Small intestine (tissue), 7 donors: Measurements from ENCODE around the gene MRGPRX4. TPM values are rescaled to one million over a fixed set of nuclear protein-coding genes. Genes with fewer than 3 reads are reported as not detected.
A peak's percentile ranks its signal among the peaks of the same experiment; 100 is the strongest.
"Not testable (repeated sequence)": the region's sequence is repeated elsewhere in the genome, so short reads cannot be mapped to it uniquely, and the experiment has no call there.

Experiments used
- DNase-seq, 2 donors: peaks; one replicate each; pipeline versions ENCODE4 v3.0.0 to v3.0.0-alpha.2; 2013
- FAIRE-seq: peaks from 2 replicates; lab custom pipeline; 2012; peaks lifted over from hg19 to GRCh38; lab: Jason Lieb, UNC
- H3K27ac ChIP-seq, 3 donors: one replicate each; pipeline ENCODE4 v1.5.1; 2013; ENCODE audit warnings: low read length in 2 of 3, mild to moderate bottlenecking in 2 of 3, control low read depth in 1 of 3, inconsistent platforms in 1 of 3, low read depth in 1 of 3, moderate library complexity in 1 of 3
- H3K27me3 ChIP-seq, 3 donors: one replicate each; pipeline ENCODE4 v1.6.1; 2013; ENCODE audit warnings: low read length in 3 of 3, inconsistent platforms in 1 of 3; ENCODE audit not compliant: control insufficient read depth in 3 of 3, insufficient read depth in 3 of 3
- H3K36me3 ChIP-seq, 3 donors: one replicate each; pipeline ENCODE4 v1.6.1; 2013; ENCODE audit warnings: low read length in 3 of 3, inconsistent platforms in 1 of 3, low read depth in 1 of 3, mild to moderate bottlenecking in 1 of 3, moderate library complexity in 1 of 3; ENCODE audit not compliant: control insufficient read depth in 3 of 3, insufficient read depth in 2 of 3
- H3K4me1 ChIP-seq, 3 donors: one replicate each; pipeline ENCODE4 v1.6.1; 2013; ENCODE audit warnings: low read length in 2 of 3, inconsistent platforms in 1 of 3, low read depth in 1 of 3, mild to moderate bottlenecking in 1 of 3, moderate library complexity in 1 of 3; ENCODE audit not compliant: control insufficient read depth in 3 of 3, insufficient read depth in 2 of 3
- H3K4me3 ChIP-seq, 3 donors: one replicate each; pipeline ENCODE4 v1.5.1; 2013; ENCODE audit warnings: low read length in 3 of 3, control low read depth in 1 of 3, inconsistent platforms in 1 of 3, low read depth in 1 of 3, mild to moderate bottlenecking in 1 of 3, moderate library complexity in 1 of 3
- H3K9me3 ChIP-seq, 2 donors: one replicate each; pipeline ENCODE4 v1.6.1; 2013; ENCODE audit warnings: low read depth in 1 of 2, low read length in 1 of 2; ENCODE audit not compliant: control insufficient read depth in 2 of 2, insufficient read depth in 1 of 2
- WGBS, 3 donors: extraction: QIAGEN DNeasy Blood & Tissue Kit; methylation state at CpG; one replicate each; pipeline ENCODE4 v1.1.7; 2013; 5-methylcytosine and 5-hydroxymethylcytosine counted together
- polyA plus RNA-seq, 4 donors: library from polyadenylated mRNA; stranded (reverse) in 3 of 4; unstranded in 1 of 4; fragments of 200-250 nt in 3 of 4; fragments of 120-200 nt in 1 of 4; gene quantifications; one replicate each; pipeline versions ENCODE4 v1.2.1 to v1.2.3, GENCODE V29; 2013
- donor health status: healthy with polysubstance abuse.
- donor health status: control.
- donor health status: control.
- donor health status: Bipolar disorder and iron deficiency.
- donor health status: healthy.

Gene MRGPRX4
- polyA plus RNA-seq, 4 donors, result not detected

GRCh38 chr11:18193010-18193409 lies 20.4 kb downstream of the MRGPRX4 start:
- no peaks in the 10 kb centered on the region for H3K4me1 ChIP-seq
- peaks cover 0 to 7% (median 0%) of the 10 kb centered on the region in 3 donors for H3K27me3 ChIP-seq
- 19 to 22% (median 21%) methylated on average over 4 of the region's 4 CpGs for WGBS, 3 donors
- no peaks in the 10 kb centered on the region for H3K9me3 ChIP-seq
- H3K4me3 ChIP-seq, result no peak overlapping the region
- DNase-seq (no peak), FAIRE-seq (no peak)
- no peaks in the 10 kb centered on the region for H3K36me3 ChIP-seq
- H3K27ac ChIP-seq, result no peak overlapping the region

GRCh38 chr11:18196532-18196931 lies 23.9 kb downstream of the MRGPRX4 start:
- peaks cover 0 to 1% of the 10 kb centered on the region in 2 donors for H3K9me3 ChIP-seq
- DNase-seq (no peak), FAIRE-seq (no peak)
- H3K27me3 ChIP-seq, result peaks cover 0 to 7% (median 0%) of the 10 kb centered on the region in 3 donors
- WGBS, 3 donors, result 75 to 93% (median 77%) methylated on average over 2 of the region's 2 CpGs
- H3K36me3 ChIP-seq, result no peaks in the 10 kb centered on the region
- no peaks in the 10 kb centered on the region for H3K4me1 ChIP-seq
- no peak overlapping the region for H3K4me3 ChIP-seq
- no peak overlapping the region for H3K27ac ChIP-seq

- not testable (repeated sequence) for H3K27me3 ChIP-seq, FAIRE-seq, H3K9me3 ChIP-seq, H3K4me3 ChIP-seq, H3K4me1 ChIP-seq, DNase-seq, H3K36me3 ChIP-seq, H3K27ac ChIP-seq
- WGBS, 3 donors, result 60 to 67% (median 65%) methylated on average over 3 of the region's 3 CpGs
Measured at GRCh38 chr11:18197738-18198137, 25.1 kb downstream of the MRGPRX4 start.

- H3K9me3 ChIP-seq, result no peaks in the 10 kb centered on the region
- FAIRE-seq, result no peak
- no peak overlapping the region for H3K27ac ChIP-seq
- H3K4me3 ChIP-seq, result no peak overlapping the region
- WGBS, 3 donors, result 15 to 30% (median 29%) methylated on average over 6 of the region's 6 CpGs
- no peaks in the 10 kb centered on the region for H3K4me1 ChIP-seq
- H3K36me3 ChIP-seq, result no peaks in the 10 kb centered on the region
- peaks cover 0 to 19% (median 4%) of the 10 kb centered on the region in 3 donors for H3K27me3 ChIP-seq
- peak in 1 of 2 donors; percentile 4 for DNase-seq
Measured at GRCh38 chr11:18203723-18204122, 31.1 kb downstream of the MRGPRX4 start.

- H3K4me3 ChIP-seq, result no peak overlapping the region
- DNase-seq (no peak), FAIRE-seq (no peak)
- H3K27me3 ChIP-seq, result peaks cover 0 to 24% (median 4%) of the 10 kb centered on the region in 3 donors
- no peak overlapping the region for H3K27ac ChIP-seq
- H3K4me1 ChIP-seq, result no peaks in the 10 kb centered on the region
- WGBS, 3 donors, result 83 to 91% (median 89%) methylated on average over 3 of the region's 3 CpGs
- H3K9me3 ChIP-seq, result no peaks in the 10 kb centered on the region
- H3K36me3 ChIP-seq, result no peaks in the 10 kb centered on the region
Measured at GRCh38 chr11:18204220-18204619, 31.6 kb downstream of the MRGPRX4 start.

- Histone ChIP-seq H3K27me3 (peaks cover 0 to 28% (median 4%) of the 10 kb centered on the region in 3 donors), H3K9me3 (no peaks in the 10 kb centered on the region), H3K4me1 (no peaks in the 10 kb centered on the region), H3K27ac (no peak overlapping the region), H3K36me3 (no peaks in the 10 kb centered on the region), H3K4me3 (no peak overlapping the region)
- DNase-seq (no peak), FAIRE-seq (no peak)
Measured at GRCh38 chr11:18204771-18205170, 32.1 kb downstream of the MRGPRX4 start.

- H3K36me3 ChIP-seq, result no peaks in the 10 kb centered on the region
- H3K9me3 ChIP-seq, result no peaks in the 10 kb centered on the region
- WGBS, 3 donors, result 29 to 57% (median 38%) methylated on average over 33 of the region's 33 CpGs
- H3K27me3 ChIP-seq, result peaks cover 0 to 28% (median 2%) of the 10 kb centered on the region in 3 donors
- H3K4me3 ChIP-seq, result no peak overlapping the region
- no peaks in the 10 kb centered on the region for H3K4me1 ChIP-seq
- DNase-seq (no peak), FAIRE-seq (no peak)
- no peak overlapping the region for H3K27ac ChIP-seq
Measured at GRCh38 chr11:18209058-18209457, 36.4 kb downstream of the MRGPRX4 start.

GRCh38 chr11:18221274-18221876 lies 48.7 kb downstream of the MRGPRX4 start:
- DNase-seq, result no peak
- FAIRE-seq, result no peak

More at GRCh38 chr11:18221274-18221876, 48.7 kb downstream of the MRGPRX4 start:
- peaks cover 0 to 3% (median 0%) of the 10 kb centered on the region in 3 donors for H3K27me3 ChIP-seq
- no peaks in the 10 kb centered on the region for H3K4me1 ChIP-seq
- no peaks in the 10 kb centered on the region for H3K36me3 ChIP-seq
- H3K9me3 ChIP-seq, result no peaks in the 10 kb centered on the region
- no peak overlapping the region for H3K27ac ChIP-seq
- WGBS, 3 donors, result 50 to 89% (median 66%) methylated on average over 5 of the region's 5 CpGs
- H3K4me3 ChIP-seq, result no peak overlapping the region
